ENCODE measurements around the gene KCNQ1. TPM values are rescaled to one million over a fixed set of nuclear protein-coding genes. Genes with fewer than 3 reads are reported as not detected.

The KCNQ1 gene
- total RNA-seq, 1 experiment from 2014 or later = 2.3 TPM

- Histone ChIP-seq H3K4me2 (ENCODE audit: insufficient read depth, insufficient read length, low read length) (no peak overlapping the region), H4K20me1 (ENCODE audit: control insufficient read depth, insufficient read depth, insufficient read length) (no peaks in the 10 kb centered on the region), H3K23ac (ENCODE audit: insufficient read length, low read depth, low read length) (no peak overlapping the region), H4K5ac (ENCODE audit: insufficient read length, low read depth, low read length) (no peak overlapping the region), H3K4me1 (ENCODE audit: insufficient read depth, low read length) (no peaks in the 10 kb centered on the region), H2BK12ac (ENCODE audit: insufficient read length, low read depth, low read length) (no peak overlapping the region), H3K9ac (ENCODE audit: extremely low read depth, insufficient read length, low read length) (no peak overlapping the region), H3K56ac (ENCODE audit: insufficient read length, low read depth, low read length) (no peak overlapping the region), H3K14ac (ENCODE audit: insufficient read depth, low read length) (no peak overlapping the region; the same call in 1 of the 2 replicates), H4K91ac (ENCODE audit: insufficient read length, low read depth, low read length) (no peak overlapping the region), H2BK120ac (ENCODE audit: low read depth, low read length, poor library complexity, severe bottlenecking) (no peak overlapping the region), H3K18ac (ENCODE audit: insufficient read length, low read depth, low read length) (no peak overlapping the region), H2BK15ac (ENCODE audit: low read depth, low read length) (no peak overlapping the region), H2AFZ (ENCODE audit: low read length) (no peak overlapping the region), H2BK5ac (ENCODE audit: insufficient read length, low read length) (no peak overlapping the region), H3K79me2 (ENCODE audit: insufficient read depth, low read length) (no peaks in the 10 kb centered on the region), H3K4ac (ENCODE audit: low read depth, low read length) (no peak overlapping the region), H3K79me1 (ENCODE audit: insufficient read depth, low read depth, low read length, poor library complexity, severe bottlenecking) (no peaks in the 10 kb centered on the region), H4K8ac (replicated peaks; ENCODE audit: insufficient read length, low read depth, low read length) (no peak overlapping the region), H2BK20ac (ENCODE audit: low read depth, low read length, poor library complexity, severe bottlenecking) (no peak overlapping the region), H3K27ac (ENCODE audit: insufficient read length, low read depth, low read length) (no peak overlapping the region), H3K27me3 (ENCODE audit: insufficient read depth, low read length) (peaks cover 10% of the 10 kb centered on the region; the same call in 1 of the 2 replicates), H2AK5ac (ENCODE audit: insufficient read length, low read length) (no peak overlapping the region), H3K23me2 (ENCODE audit: insufficient read length, low read depth, low read length, poor library complexity, severe bottlenecking) (no peaks in the 10 kb centered on the region), H3T11ph (ENCODE audit: low read length) (no peak overlapping the region), H3K9me3 (ENCODE audit: control insufficient read depth, low read depth, low read length) (no peaks in the 10 kb centered on the region)
- H3K4me3 Mint-ChIP-seq = no peak overlapping the region
- H3K9me3 Mint-ChIP-seq = no peaks in the 10 kb centered on the region
- peaks cover 0 to 5% of the 10 kb centered on the region in 2 experiments; a peak in 2 of 4 replicates for H3K4me1 Mint-ChIP-seq
- no CpG with 5 or more reads among the region's 7 CpGs for WGBS (ENCODE audit: extremely low coverage, insufficient read length, low lambda C conversion rate)
- H3K27me3 Mint-ChIP-seq (ENCODE audit: low read depth) = peaks cover 93% of the 10 kb centered on the region
- TF ChIP-seq, protein P1, sequence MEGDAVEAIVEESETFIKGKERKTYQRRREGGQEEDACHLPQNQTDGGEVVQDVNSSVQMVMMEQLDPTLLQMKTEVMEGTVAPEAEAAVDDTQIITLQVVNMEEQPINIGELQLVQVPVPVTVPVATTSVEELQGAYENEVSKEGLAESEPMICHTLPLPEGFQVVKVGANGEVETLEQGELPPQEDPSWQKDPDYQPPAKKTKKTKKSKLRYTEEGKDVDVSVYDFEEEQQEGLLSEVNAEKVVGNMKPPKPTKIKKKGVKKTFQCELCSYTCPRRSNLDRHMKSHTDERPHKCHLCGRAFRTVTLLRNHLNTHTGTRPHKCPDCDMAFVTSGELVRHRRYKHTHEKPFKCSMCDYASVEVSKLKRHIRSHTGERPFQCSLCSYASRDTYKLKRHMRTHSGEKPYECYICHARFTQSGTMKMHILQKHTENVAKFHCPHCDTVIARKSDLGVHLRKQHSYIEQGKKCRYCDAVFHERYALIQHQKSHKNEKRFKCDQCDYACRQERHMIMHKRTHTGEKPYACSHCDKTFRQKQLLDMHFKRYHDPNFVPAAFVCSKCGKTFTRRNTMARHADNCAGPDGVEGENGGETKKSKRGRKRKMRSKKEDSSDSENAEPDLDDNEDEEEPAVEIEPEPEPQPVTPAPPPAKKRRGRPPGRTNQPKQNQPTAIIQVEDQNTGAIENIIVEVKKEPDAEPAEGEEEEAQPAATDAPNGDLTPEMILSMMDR (conservative IDR thresholded peaks at IDR 0.05) = no peak
- H3K27ac Mint-ChIP-seq = no peak overlapping the region
- no peaks in the 10 kb centered on the region; a peak in 1 of 7 replicates for H3K36me3 Mint-ChIP-seq (ENCODE audit: insufficient read depth in 1 of 3, low read depth in 3 of 3)
- no peak for DNase-seq
Measured at GRCh38 chr11:2772544-2773031, 327.8 kb downstream of the KCNQ1 start.

Measured in H9 (cell line).